Measurements from ENCODE around the gene IPO4. TPM values are rescaled to one million over a fixed set of nuclear protein-coding genes. Genes with fewer than 3 reads are reported as not detected.
A peak's percentile ranks its signal among the peaks of the same experiment; 100 is the strongest.

Gene IPO4
- total RNA-seq, 2 experiments from 2014 or later = 98.4 to 102 TPM

GRCh38 chr14:24160499-24160849 is 28.1 kb downstream of the IPO4 start:
- Mint-ChIP-seq H3K4me1 (ENCODE audit: low read depth) (peaks cover 39% of the 10 kb centered on the region), H3K4me3 (peak overlapping the region; percentile 91), H3K36me3 (ENCODE audit: low read depth) (peaks cover 67% of the 10 kb centered on the region), H3K9me3 (no peaks in the 10 kb centered on the region), H3K27ac (peak overlapping the region; percentile 99), H3K27me3 (no peaks in the 10 kb centered on the region)
- CTCF ChIA-PET = interaction anchor here (0.6 to 5.0 kb wide), 35 partner anchors 9 to 271 kb away, joined by 3 to 91 read pairs (median 6); partner anchors contain the start of genes CIDEB, DCAF11, DHRS1 and NOP9
- ATAC-seq = no peak
- no peak for DNase-seq
- POLR2A ChIA-PET = interaction anchor here (0.5 to 7.3 kb wide), 22 partner anchors 12 to 269 kb away, joined by 3 to 178 read pairs (median 12); partner anchors contain the start of genes CBLN3, CHMP4A, DCAF11 and EMC9
- intact Hi-C loops (cut with micrococcal nuclease) = no loop called here
- TF ChIP-seq CTCF (IDR thresholded peaks at IDR 0.05) = no peak

GRCh38 chr14:24159777-24160498 is 28.7 kb downstream of the IPO4 start:
- no peak overlapping the region for H3K4me3 Mint-ChIP-seq
- H3K27ac Mint-ChIP-seq = peak overlapping the region; percentile 99
- POLR2A ChIA-PET = interaction anchor here (0.7 to 7.3 kb wide), 22 partner anchors 12 to 270 kb away, joined by 3 to 178 read pairs (median 12); partner anchors contain the start of genes CBLN3, CHMP4A, DCAF11 and EMC9
- no peaks in the 10 kb centered on the region for H3K9me3 Mint-ChIP-seq
- DNase-seq (no peak), ATAC-seq (no peak)
- no peak for TF ChIP-seq CTCF (IDR thresholded peaks at IDR 0.05)
- intact Hi-C loops (cut with micrococcal nuclease) = no loop called here
- H3K36me3 Mint-ChIP-seq (ENCODE audit: low read depth) = peaks cover 67% of the 10 kb centered on the region
- CTCF ChIA-PET = interaction anchor here (0.9 to 5.0 kb wide), 23 partner anchors 10 to 148 kb away, joined by 3 to 91 read pairs (median 8); partner anchors contain the start of genes CIDEB, DCAF11, NRL and PCK2
- peaks cover 37% of the 10 kb centered on the region for H3K4me1 Mint-ChIP-seq (ENCODE audit: low read depth)
- no peaks in the 10 kb centered on the region for H3K27me3 Mint-ChIP-seq

- H3K4me3 Mint-ChIP-seq = no peak overlapping the region
- DNase-seq = no peak
- peak overlapping the region; percentile 65 for H3K27ac Mint-ChIP-seq
- peaks cover 58% of the 10 kb centered on the region for H3K36me3 Mint-ChIP-seq (ENCODE audit: low read depth)
- peaks cover 19% of the 10 kb centered on the region for H3K4me1 Mint-ChIP-seq (ENCODE audit: low read depth)
- no peaks in the 10 kb centered on the region for H3K27me3 Mint-ChIP-seq
- no peak for ATAC-seq
- TF ChIP-seq CTCF (IDR thresholded peaks at IDR 0.05) = no peak
- no peaks in the 10 kb centered on the region for H3K9me3 Mint-ChIP-seq
- POLR2A ChIA-PET = interaction anchor here (0.8 to 1.2 kb wide), 4 partner anchors 9 to 55 kb away, joined by 3 to 4 read pairs (median 4); partner anchors contain the start of gene CHMP4A
- CTCF ChIA-PET = no interaction called here
- intact Hi-C loops (cut with micrococcal nuclease) = no loop called here
Measured at GRCh38 chr14:24157331-24157730, 31.3 kb downstream of the IPO4 start.

- intact Hi-C loops (cut with micrococcal nuclease) = no loop called here
- H3K4me1 Mint-ChIP-seq (ENCODE audit: low read depth) = peaks cover 14% of the 10 kb centered on the region
- TF ChIP-seq CTCF (IDR thresholded peaks at IDR 0.05) = no peak
- H3K27ac Mint-ChIP-seq = peak overlapping the region; percentile 65
- DNase-seq = no peak
- H3K27me3 Mint-ChIP-seq = no peaks in the 10 kb centered on the region
- CTCF ChIA-PET = interaction anchor here (1.8 kb wide), 1 partner anchor 67 kb away, joined by 4 read pairs; no protein-coding TSS in a partner anchor
- H3K9me3 Mint-ChIP-seq = no peaks in the 10 kb centered on the region
- H3K4me3 Mint-ChIP-seq = no peak overlapping the region
- POLR2A ChIA-PET = interaction anchor here (0.8 to 1.0 kb wide), 5 partner anchors 8 to 56 kb away, joined by 3 to 4 read pairs (median 3); partner anchors contain the start of gene CHMP4A
- ATAC-seq = no peak
- H3K36me3 Mint-ChIP-seq (ENCODE audit: low read depth) = peaks cover 56% of the 10 kb centered on the region
Measured at GRCh38 chr14:24156840-24157239, 31.8 kb downstream of the IPO4 start.

- H3K4me1 Mint-ChIP-seq (ENCODE audit: low read depth) = peaks cover 11% of the 10 kb centered on the region
- no peak for ATAC-seq
- no peak overlapping the region for H3K4me3 Mint-ChIP-seq
- intact Hi-C loops (cut with micrococcal nuclease) = no loop called here
- H3K27me3 Mint-ChIP-seq = no peaks in the 10 kb centered on the region
- no peaks in the 10 kb centered on the region for H3K9me3 Mint-ChIP-seq
- TF ChIP-seq CTCF (IDR thresholded peaks at IDR 0.05) = no peak
- CTCF ChIA-PET = interaction anchor here (1.1 to 1.8 kb wide), 4 partner anchors 9 to 97 kb away, joined by 3 to 4 read pairs (median 4); no protein-coding TSS in a partner anchor
- no peak for DNase-seq
- H3K27ac Mint-ChIP-seq = peak overlapping the region; percentile 59
- POLR2A ChIA-PET = interaction anchor here (0.6 to 3.1 kb wide), 9 partner anchors 9 to 56 kb away, joined by 3 to 10 read pairs (median 3); partner anchors contain the start of genes IPO4, PSME1, PSME2 and RNF31
- peaks cover 53% of the 10 kb centered on the region for H3K36me3 Mint-ChIP-seq (ENCODE audit: low read depth)
Measured at GRCh38 chr14:24155100-24155499, 33.5 kb downstream of the IPO4 start.

Measured in activated CD8-positive, alpha-beta T cell treated with anti-CD3 and anti-CD28 coated beads for 36 hours (primary cell).